HL-60 (cell line): Measurements from ENCODE around the gene NDE1.

ENCODE experiments used
- CTCF ChIP-seq: IDR thresholded peaks from one replicate; pipeline ENCODE4 v1.5.1; 2011; ENCODE audit warnings: low read length, control low read depth, inconsistent platforms; ENCODE audit not compliant: insufficient read depth
- POLR2AphosphoS5 ChIP-seq: IDR thresholded peaks from 2 replicates; pipeline ENCODE4 v1.6.1; 2012; ENCODE audit warnings: low read depth

DNA sequence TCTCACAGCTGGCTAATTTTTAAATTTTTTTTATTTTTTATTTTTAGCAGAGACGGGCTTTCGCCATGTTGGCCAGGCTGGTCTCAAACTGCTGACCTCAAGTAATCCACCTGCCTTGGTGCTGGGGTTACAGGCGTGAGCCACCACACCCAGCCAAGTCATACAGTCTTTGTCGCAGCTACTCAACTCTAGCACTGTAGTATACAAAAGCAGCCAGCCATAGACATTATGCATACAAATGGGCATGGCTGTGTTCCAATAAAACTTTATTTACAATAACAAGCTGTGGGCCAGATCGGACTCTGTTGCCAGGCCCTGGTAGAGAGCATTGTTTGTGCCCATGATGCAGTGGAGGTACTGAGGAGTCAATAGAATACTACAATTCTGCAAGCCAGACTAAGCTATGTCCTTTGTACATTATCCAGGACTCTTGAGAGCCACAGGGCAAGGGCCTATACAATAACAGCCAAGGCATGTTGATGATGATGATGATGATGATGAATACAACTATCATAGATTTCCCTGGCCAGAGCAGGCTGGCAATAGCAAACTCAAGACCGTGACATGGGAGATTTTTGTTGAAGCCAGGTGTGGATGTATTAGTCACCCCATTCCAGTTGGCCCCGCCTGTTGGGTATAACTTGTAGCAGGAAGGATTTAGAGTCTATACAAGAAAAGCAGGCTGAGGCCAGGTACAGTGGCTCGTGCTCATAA lies 104.9 kb downstream of the NDE1 start:
- TF ChIP-seq CTCF (no peak), POLR2AphosphoS5 (no peak)
